H1 (cell line): ENCODE results near the gene PNLDC1.

Experiments used
- EZH2 ChIP-seq: fragments of 200-600 bp; sonication (generic); IDR thresholded peaks from 2 replicates; pipeline ENCODE4 v1.7.1; 2012; ENCODE audit warnings: low read depth, mild to moderate bottlenecking, moderate library complexity, low read length, inconsistent platforms; ENCODE audit not compliant: severe bottlenecking
- JUND ChIP-seq: IDR thresholded peaks from 2 replicates; pipeline ENCODE4 v1.6.1; 2011; ENCODE audit warnings: mild to moderate bottlenecking, improper control_type of control experiment, low read length
- MAX ChIP-seq: IDR thresholded peaks from 2 replicates; pipeline ENCODE4 v1.6.1; 2012; ENCODE audit warnings: inconsistent platforms
- SAP30 ChIP-seq: fragments of 300-600 bp; sonication (generic); IDR thresholded peaks from 2 replicates; pipeline ENCODE4 v1.7.1; 2012; ENCODE audit warnings: low read length, moderate library complexity, mild to moderate bottlenecking, inconsistent platforms; ENCODE audit not compliant: insufficient read depth, insufficient replicate concordance
- TF ChIP-seq, protein P1 (sequence below), 3 experiments: IDR thresholded peaks; 1 replicate in 2 of 3; 2 replicates in 1 of 3; pipeline versions ENCODE4 v1.5.1 to v1.6.1; 2011; ENCODE audit warnings: low read length in 3 of 3, mild to moderate bottlenecking in 3 of 3, inconsistent platforms in 2 of 3, low read depth in 1 of 3, moderate library complexity in 1 of 3; ENCODE audit not compliant: insufficient read depth in 1 of 3; ENCODE audit errors: control extremely low read depth in 1 of 3

DNA sequence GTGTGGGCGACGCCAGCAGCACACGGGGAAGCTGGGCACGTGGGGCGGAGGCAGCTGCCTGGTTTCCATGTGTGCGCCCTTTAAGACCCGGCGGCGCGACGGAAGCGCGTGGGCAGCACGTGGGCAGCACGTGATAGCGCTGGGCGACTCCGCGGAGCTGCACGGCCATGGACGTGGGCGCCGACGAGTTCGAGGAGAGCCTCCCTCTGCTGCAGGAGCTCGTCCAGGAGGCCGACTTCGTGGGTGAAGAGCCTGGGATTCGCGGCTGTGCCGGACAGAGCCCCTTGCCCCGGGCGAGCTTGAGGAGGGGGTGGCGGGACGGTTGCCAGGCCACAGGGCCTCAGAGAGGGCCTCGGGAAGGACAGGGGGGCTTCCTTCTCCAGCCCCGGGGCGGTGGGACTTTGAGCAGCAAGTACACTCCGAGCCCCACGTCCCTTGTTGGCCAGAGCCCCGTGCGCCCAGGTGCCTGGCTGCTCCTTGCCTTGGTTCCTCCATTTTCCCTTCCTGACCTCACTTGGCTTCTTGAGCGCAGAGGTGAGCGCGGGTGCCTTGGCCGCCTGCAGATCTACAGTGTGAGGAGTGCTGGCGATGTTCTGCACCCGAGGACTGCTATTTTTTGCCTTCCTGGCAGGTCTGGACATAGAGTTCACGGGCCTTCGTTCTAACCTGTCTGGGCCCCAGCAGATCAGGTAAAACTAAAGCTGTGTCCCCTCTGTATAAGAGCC, at the start of gene PNLDC1:
- TF ChIP-seq JUND = no peak
- no peak for TF ChIP-seq SAP30
- no peak for TF ChIP-seq MAX
- TF ChIP-seq, protein P1, sequence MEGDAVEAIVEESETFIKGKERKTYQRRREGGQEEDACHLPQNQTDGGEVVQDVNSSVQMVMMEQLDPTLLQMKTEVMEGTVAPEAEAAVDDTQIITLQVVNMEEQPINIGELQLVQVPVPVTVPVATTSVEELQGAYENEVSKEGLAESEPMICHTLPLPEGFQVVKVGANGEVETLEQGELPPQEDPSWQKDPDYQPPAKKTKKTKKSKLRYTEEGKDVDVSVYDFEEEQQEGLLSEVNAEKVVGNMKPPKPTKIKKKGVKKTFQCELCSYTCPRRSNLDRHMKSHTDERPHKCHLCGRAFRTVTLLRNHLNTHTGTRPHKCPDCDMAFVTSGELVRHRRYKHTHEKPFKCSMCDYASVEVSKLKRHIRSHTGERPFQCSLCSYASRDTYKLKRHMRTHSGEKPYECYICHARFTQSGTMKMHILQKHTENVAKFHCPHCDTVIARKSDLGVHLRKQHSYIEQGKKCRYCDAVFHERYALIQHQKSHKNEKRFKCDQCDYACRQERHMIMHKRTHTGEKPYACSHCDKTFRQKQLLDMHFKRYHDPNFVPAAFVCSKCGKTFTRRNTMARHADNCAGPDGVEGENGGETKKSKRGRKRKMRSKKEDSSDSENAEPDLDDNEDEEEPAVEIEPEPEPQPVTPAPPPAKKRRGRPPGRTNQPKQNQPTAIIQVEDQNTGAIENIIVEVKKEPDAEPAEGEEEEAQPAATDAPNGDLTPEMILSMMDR (IDR thresholded peaks at IDR 0.05; ENCODE audit: control extremely low read depth in 1 of 3, insufficient read depth in 1 of 3, low read depth in 1 of 3, low read length in 3 of 3) = no peak
- TF ChIP-seq EZH2 = no peak
